GM19397 (cell line): ENCODE data around the gene MS4A4E.
"Not testable (repeated sequence)": the region's sequence is repeated elsewhere in the genome, so short reads cannot be mapped to it uniquely, and the experiment has no call there.

Experiments used
- ATAC-seq: cut with Tn5 transposase; IDR thresholded peaks from one replicate; pipeline ENCODE4 v1.9.1; 2021; ENCODE audit warnings: mild to moderate bottlenecking, moderate library complexity; ENCODE audit not compliant: unreplicated experiment

Gene MS4A4E

DNA sequence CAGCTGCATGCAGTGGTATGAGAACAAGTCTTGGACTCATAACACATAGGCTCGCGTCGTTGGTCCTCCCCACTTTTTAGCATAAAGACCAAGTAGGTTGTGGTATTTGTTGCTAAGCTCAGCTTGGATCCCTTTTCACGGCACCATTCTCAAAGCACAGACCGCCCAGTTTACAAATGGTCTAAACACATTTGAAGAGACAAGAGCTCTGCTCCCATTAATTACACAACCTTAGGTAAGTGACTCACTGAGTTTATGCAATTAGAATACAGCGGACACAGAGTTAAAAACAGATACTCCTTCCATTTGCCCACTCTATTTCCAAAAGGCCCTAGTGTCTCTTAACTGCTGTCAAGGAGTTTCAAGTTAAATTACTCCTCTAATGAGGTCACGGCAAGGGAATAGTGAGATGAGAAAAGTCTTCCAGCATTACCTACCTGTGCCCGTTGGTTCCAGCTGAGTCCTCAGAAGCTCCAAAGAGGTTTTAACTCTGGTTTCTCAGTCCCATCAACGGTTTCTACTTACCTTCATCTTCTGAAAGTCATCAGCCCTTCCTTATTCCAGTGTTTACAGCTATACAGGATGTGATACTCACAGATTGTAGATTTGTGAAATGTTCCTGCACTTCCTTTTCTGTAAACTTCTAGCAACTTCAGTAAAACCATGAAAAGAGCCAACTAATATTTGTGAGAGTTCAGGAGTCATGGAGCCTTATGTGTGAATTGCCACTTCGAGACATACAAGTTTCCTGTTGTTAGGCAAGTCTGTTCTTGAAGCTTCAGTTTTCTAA lies 60.2 kb downstream of the MS4A4E start, which contains the start of gene MS4A6A:
TSS of gene MS4A6A (minus strand) at position 543 of the 790 bp plus-strand sequence. CDS start 1,356 bp downstream, outside the sequence.
- no peak for ATAC-seq

DNA sequence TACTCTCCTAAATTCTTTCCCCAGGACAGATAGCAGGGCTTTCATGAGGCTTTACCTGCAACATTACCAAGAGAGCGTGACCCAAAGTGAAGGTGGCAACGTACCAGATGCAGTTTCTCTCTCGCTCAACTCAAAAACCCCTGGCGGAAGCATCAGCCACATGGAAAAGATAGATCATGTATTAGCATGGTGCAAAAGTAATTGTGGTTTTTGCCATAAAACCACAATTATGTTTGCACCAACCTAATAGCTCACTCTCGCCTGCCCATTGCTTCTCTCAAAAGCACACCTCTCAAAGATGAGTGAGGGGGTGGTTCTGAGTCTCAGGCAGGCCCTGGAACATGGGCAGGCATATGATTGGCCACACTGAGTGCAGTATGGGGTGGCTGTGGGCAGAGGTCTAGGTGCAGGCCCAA lies 67.1 kb downstream of the MS4A4E start:
- peak; percentile 55 for ATAC-seq

DNA sequence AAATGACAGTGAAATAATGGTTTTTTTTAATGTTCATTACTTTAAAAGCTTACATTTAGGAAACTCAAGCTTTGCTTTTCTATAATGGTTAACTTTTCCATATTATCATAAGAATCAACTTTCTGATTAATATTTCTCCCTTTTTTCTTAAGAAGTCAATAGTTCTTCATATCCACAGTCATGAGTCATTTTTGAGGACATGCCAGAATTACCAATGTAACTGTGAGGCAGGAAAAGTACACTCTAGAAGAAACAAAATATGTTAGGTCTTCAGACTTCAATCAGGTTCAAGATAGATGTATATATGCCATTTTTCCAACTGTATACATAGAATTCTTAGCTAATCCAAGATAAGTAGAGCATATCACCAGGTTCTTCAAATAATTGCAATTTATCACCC lies 70.9 kb downstream of the MS4A4E start:
- ATAC-seq = no peak

DNA sequence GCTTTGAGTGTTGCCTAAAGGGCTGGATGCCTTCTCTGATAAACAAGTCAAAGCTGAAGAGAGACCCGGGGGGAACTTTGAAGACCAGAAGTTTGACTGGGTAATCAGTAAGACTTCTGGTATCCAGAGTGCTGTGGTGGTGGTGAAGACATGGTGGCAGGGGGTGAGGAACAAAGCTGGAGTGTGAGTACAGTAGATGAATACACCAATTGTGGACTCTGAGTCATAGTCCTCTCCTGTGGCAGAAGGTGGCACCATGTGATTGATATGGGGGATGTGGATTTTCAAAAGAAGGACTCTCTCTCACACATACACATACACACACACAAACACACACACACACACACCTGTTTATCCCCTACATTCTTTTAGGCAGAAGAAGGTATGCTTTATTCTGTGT lies 72.4 kb downstream of the MS4A4E start:
- no peak for ATAC-seq

DNA sequence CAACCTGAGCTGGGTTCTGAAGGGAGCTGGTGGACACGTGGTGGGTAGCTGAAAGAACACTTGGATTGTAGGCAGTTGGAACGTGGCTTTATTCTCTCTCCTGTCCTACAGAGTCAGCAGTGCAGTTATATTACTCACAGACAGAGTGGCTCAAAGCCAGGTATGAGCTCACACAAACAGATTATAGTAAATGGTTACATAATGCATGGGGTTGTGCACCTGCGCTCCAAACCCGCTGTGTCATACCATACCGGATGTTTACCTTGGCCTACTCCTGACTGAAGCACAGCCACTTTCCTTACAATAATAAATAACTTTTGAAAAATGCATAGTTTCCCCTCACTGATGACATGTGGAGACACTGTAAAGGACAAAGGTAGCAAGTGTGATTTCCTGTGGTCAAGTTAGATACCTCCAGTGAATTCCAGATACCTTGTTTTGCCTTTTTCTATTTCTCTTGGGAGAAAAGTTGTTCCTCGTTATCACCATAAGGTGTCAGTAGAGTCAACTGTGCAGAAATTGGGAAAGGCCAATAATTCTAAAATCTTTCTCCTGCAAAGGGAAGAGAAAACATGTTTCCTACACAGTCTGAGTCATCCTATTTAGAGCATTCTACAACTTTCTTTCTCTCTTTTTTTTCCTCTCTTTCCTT lies 73.5 kb downstream of the MS4A4E start:
- no peak for ATAC-seq

DNA sequence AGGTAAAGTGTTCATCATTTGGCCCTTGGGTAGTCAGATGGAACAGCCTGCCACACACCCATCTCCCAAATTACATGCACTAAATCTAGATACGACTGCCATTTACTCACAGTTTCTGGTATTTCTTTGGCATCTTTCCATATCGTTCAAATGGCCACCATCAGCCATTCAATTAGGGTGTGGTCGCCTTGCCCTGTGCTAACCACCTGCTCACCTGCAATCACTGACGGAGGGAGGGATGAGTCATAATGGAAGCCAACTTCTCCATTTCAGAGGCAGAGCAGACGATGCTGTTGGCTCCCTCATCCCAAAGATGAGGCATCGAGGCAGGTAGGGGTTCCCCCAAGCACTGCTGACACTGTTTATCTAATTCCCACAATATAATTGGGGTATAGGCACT lies 74.6 kb downstream of the MS4A4E start:
- no peak for ATAC-seq

DNA sequence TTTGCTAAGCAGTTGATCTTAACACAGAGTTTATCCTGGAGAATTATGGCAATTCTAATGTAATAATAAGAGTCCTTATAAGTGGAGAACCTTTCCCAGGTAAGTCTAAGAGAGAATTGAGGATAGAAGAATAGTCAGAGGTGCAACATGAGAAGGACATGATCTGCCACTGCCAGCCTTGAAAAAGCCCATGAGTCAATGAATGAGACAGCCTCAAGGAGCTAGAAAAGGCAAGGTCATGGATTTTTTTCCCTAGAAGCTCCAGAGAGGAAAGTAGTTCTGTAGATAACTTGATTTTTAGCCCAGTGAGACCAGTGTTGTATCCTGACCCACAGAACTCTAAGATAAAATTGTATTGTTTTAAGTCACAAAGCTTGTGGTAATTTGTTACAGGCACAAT lies 77.0 kb downstream of the MS4A4E start:
- no peak for ATAC-seq

DNA sequence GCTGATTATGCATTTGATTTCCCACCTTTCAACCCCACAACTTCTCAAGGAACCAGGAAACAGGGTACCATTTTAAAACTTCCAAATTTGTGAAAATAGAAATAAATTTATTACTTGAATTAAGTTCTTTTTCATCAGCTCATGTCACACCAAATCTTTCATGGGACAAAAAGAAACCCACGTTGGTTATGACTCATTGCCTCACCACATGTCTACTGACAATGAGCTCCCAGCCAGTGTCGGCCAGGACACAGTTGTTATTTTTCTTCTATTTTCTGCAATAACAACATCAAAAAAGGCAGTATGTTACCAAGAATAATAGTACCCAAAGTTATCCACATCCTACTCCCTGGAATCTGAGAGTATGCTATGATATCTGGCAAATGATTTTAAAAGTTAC lies 77.4 kb downstream of the MS4A4E start:
- ATAC-seq = no peak

DNA sequence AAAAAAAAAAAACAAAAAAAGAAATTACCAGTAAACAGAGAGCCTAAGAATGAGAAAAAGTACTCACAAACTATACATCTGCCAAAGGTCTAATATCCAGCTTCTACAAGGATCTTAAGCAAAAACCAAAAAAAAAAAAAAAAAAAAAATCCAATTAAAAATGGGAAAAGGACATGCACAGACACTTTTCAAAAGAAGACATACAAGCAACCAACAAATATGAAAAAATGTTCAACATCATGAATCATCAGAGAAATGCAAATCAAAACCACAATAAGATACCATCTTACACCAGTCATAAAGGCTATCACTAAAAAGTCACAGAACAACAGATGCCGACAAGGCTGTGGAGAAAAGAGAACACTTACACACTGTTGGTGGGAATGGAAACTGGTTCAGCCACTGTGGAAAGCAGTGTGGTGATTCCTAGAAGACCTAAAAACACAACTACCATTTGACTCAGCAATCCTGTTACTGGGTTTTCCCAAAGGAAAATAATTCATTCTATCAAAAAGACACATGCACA lies 78.3 kb downstream of the MS4A4E start:
- no peak for ATAC-seq

DNA sequence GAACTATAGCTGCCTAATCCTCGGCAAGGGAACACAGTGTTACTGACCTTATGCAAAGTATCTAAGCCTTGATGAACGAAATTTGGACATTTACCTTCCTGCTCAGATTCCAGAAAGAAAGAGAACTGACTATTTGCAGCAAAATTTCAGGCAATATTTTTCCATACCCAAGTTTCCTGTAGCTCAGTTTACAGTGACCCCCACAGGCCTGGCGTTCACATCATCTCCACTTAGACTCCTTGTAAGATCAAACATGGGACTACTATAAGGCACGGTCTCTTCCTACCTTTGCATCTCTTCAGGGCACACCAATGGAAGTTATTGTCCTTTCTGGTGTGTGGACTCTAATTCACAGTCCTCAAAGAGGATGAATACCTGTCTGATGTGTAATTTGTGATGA lies 81.2 kb downstream of the MS4A4E start:
- ATAC-seq = no peak

DNA sequence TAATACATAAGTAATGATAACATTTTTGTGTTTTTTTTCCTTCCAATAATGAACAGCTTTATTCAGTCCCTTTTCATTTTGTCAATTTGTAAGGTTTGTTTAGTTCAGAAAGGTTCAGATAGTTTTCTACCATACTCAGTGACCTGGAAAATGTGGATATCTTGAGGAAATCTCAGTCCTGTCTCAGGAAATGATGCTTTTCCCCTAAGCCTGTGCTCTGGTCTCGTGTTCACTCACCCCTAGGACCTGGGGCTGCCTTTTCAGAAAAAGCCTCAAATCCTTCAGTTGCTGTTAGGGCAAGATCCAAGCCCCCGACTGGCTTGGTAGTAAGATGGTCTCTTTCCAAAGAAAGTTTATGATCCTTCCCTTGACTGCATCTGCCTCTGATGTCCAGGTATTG lies 81.8 kb downstream of the MS4A4E start:
- no peak for ATAC-seq

DNA sequence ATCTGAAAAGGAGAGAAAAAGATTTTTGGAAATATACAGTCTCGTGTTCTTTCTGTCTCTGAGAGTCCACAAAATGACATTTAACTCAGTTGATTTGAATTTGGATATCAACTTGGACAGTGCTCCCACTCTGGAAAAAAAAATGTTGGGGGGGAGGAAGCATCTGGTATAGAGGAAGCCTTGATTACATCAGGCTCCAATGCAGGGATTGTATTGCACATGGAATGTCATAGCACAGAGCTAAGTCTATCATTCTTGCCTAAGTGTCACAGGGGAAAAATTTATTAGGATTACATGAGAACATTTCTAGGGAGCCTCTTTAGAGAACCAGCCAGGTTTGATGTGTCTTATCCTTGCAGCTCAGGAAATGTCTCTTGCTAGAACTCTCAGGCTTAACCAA lies 83.1 kb downstream of the MS4A4E start:
- ATAC-seq = no peak

DNA sequence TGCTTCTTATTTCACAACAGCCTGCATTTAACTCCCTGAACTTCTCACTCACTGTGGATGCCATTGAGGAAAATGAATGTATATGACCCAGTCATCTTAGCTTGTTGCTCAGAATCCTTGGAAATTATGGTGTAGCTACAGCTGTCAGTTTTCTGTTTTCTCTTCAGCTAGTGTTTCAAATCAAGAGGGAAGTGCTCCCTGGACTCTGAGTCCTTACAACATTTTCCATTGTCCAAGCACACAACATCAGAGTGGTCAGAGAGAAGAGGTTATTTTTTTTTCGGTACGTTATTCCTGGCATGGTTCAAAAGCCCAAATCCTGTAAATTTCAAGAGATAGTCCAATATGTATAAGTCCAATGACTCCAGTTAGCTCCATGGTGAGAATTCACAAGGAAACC lies 83.7 kb downstream of the MS4A4E start:
- no peak for ATAC-seq

DNA sequence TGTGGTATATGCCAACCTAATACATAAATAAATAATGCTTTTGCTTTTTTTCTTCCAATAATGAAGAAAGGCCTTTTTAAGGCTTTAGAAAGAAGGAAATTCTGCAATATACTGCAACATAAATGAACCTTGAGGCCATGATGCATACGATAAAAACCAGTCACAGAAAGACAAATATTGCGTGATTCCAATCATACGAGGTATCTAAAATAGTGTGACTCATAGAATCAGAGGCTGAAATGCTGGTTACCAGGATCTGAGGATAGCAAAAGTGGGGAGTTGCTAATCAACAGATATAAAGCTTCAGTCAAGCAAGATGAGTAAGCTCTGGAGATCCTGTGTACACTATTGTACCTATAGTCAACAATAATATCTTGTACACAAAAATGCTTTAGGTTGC lies 84.3 kb downstream of the MS4A4E start:
- ATAC-seq = no peak

DNA sequence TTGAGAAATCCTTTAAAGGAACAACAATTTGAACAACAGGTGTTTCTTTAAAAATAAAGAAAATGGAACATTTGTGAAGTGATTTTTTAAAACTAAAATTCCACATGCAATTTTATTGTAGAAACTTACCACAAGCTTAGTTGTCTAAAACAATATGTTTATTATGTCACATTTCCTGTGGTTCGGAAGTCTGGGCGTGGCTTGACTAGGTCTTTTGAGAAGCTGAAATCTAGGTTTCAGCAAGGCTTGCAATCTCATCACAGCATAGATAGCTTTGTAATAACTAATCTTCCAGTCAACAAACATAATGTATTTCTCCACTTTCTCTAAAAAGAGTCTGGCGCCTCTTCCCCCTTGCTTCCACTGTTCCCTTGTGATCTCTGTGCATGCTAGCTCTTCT lies 87.0 kb downstream of the MS4A4E start:
- ATAC-seq = no peak

DNA sequence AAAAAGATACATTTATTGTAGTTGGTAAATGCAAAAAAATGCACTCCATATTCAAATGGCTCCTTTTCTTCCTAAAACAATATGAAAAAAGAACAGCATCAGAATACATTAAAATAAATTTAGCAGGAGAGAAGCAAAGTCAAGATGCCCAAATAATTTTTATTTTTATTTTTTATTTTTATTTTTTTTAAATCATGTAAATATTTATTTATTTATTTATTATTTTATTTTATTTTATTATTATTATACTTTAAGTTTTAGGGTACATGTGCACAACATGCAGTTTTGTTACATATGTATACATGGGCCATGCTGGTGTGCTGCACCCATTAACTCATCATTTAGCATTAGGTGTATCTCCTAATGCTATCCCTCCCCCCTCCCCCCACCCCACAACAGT lies 90.2 kb downstream of the MS4A4E start:
- not testable (repeated sequence) for ATAC-seq

DNA sequence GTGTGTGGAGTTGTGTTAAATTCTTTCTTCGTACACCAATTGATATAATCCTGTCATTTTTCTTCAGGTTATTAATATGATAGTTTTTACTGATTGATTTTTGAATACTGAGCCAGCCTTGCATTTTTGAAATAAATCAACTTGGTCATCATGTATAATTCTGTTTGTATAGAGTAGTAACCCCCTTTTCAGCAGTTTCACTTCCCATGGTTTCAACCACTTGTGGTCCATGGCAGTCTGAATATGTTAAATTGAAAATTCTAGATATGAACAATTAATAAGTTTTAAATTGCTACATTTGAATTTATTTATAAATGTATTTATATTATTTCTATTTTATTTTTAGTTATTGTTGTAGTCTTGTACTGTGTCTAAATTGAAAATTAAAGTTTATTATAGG lies 92.7 kb downstream of the MS4A4E start:
- no peak for ATAC-seq
